Adipocyte (in vitro differentiated cells): Measurements from ENCODE around the gene ART4.

Source experiments
- DNase-seq: peaks from one replicate; pipeline ENCODE4 v3.0.0-alpha.2; 2015; ENCODE audit warnings: low read depth
- H3K27me3 ChIP-seq: replicated peaks from 2 replicates; pipeline ENCODE4 v1.7.0; 2013; ENCODE audit warnings: mild to moderate bottlenecking, low read length, moderate library complexity; ENCODE audit not compliant: control insufficient read depth, insufficient read depth
- H3K36me3 ChIP-seq: 2 replicates; pipeline ENCODE4 v1.7.0; 2013; ENCODE audit warnings: low read length, mild to moderate bottlenecking, moderate library complexity; ENCODE audit not compliant: control insufficient read depth, insufficient read depth, severe bottlenecking
- H3K4me1 ChIP-seq: 2 replicates; pipeline ENCODE4 v1.7.0; 2013; ENCODE audit warnings: mild to moderate bottlenecking, low read length, moderate library complexity; ENCODE audit not compliant: control insufficient read depth, insufficient read depth
- H3K4me3 ChIP-seq: 2 replicates; pipeline ENCODE4 v1.7.0; 2013; ENCODE audit warnings: mild to moderate bottlenecking, low read length, moderate library complexity
- H3K9ac ChIP-seq: 2 replicates; pipeline ENCODE4 v1.7.0; 2013; ENCODE audit warnings: mild to moderate bottlenecking, low read length, moderate library complexity
- H3K9me3 ChIP-seq: 2 replicates; pipeline ENCODE4 v1.7.0; 2013; ENCODE audit warnings: mild to moderate bottlenecking, low read length, moderate library complexity; ENCODE audit not compliant: control insufficient read depth

The ART4 gene

DNA sequence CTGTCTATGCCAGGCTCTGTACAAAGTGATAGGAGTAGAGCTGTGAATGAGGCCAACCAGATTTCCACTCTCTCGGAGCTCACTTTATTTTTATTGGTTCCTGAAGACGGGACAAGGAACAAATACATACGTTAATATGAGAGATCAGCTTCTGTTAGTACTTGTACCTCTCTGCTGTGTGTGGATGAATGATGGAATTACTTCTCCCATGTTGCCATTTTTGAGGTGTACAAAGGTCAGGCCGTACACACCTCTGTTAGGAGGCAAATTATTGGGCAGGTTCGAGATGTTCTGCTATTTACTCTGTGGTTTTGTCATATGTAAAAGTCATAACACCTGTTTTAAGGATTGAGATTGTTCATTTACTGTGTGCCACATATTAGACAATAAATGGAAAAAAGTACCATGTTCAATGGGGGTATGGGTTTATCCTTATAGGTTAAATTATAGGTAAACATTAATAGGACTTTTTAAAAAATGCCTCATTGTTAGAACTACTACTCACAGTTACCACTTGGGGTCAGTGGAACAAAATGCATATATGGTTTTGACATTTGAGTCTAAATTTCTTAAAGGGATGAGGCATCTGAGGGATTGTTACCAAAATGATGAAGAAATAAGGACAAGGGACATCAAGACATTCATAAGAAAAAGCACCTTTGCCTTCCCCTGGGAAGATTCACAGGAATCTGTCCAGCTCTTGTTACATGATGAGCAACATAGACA lies 66.9 kb downstream of the ART4 start:
- Histone ChIP-seq H3K9ac (peak overlapping the region; percentile 99), H3K9me3 (no peaks in the 10 kb centered on the region), H3K4me3 (peak overlapping the region; percentile 98), H3K27me3 (no peaks in the 10 kb centered on the region), H3K36me3 (no peaks in the 10 kb centered on the region), H3K4me1 (peaks cover 31% of the 10 kb centered on the region)
- DNase-seq: peak; percentile 52

DNA sequence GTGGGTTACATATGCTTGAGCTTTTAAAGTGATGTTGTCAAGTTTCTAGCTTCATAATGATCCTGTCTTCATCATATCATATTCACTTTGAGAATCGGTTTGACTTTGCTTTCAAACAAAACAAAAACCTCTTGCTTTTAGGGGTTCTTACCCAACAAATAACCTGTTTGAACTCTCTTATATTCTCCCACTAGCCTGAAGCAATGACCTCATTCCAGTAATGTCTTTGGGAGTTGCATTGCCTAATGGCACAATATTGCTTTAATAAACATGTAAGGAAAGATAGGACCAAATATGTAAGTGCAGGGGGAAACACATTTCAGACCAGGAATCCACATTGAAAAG lies 67.7 kb downstream of the ART4 start:
- Histone ChIP-seq H3K4me1 (peaks cover 34% of the 10 kb centered on the region), H3K9me3 (no peaks in the 10 kb centered on the region), H3K36me3 (no peaks in the 10 kb centered on the region), H3K27me3 (no peaks in the 10 kb centered on the region), H3K9ac (peak overlapping the region; percentile 99), H3K4me3 (peak overlapping the region; percentile 98)
- peak; percentile 83 for DNase-seq
